Thyroid gland (tissue), 4 donors: ENCODE measurements around the gene CLEC4E.
"Not testable (repeated sequence)": the region's sequence is repeated elsewhere in the genome, so short reads cannot be mapped to it uniquely, and the experiment has no call there.

Source experiments
- POLR2A ChIP-seq, 2 donors: fragments of 450-650 bp; IDR thresholded peaks; one replicate each; pipeline ENCODE4 v1.6.1; 2017; ENCODE audit warnings: antibody characterized with exemption in 2 of 2, mild to moderate bottlenecking in 2 of 2, moderate library complexity in 1 of 2
- TF ChIP-seq, protein P1 (sequence below), 6 experiments: fragments of 200-600 bp in 3 of 6; fragments of 450-650 bp in 3 of 6; sonication (generic) in 3 of 6; IDR thresholded peaks; one replicate each; pipeline ENCODE4 v1.5.1; 2016 to 2019; ENCODE audit warnings: antibody characterized with exemption in 6 of 6, mild to moderate bottlenecking in 2 of 6, inconsistent platforms in 1 of 6, moderate library complexity in 1 of 6

DNA sequence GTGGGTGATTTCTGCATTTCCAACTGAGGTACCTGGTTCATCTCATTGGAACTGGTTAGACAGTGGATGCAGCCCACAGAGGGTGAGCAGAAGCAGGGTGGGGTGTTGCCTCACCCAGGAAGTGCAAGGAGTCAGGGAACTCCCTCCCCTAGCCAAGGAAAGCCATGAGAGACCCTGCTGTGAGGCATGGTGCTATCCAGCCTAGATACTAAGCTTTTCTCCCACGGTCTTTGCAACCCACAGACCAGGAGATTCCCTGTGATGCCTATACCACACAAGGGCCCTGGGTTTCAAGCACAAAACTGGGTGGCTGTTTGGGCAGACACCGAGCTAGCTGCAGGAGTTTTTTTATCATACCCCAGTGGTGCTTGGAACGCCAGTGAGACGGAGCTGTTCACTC, 45.0 kb downstream of the CLEC4E start:
- TF ChIP-seq, protein P1, sequence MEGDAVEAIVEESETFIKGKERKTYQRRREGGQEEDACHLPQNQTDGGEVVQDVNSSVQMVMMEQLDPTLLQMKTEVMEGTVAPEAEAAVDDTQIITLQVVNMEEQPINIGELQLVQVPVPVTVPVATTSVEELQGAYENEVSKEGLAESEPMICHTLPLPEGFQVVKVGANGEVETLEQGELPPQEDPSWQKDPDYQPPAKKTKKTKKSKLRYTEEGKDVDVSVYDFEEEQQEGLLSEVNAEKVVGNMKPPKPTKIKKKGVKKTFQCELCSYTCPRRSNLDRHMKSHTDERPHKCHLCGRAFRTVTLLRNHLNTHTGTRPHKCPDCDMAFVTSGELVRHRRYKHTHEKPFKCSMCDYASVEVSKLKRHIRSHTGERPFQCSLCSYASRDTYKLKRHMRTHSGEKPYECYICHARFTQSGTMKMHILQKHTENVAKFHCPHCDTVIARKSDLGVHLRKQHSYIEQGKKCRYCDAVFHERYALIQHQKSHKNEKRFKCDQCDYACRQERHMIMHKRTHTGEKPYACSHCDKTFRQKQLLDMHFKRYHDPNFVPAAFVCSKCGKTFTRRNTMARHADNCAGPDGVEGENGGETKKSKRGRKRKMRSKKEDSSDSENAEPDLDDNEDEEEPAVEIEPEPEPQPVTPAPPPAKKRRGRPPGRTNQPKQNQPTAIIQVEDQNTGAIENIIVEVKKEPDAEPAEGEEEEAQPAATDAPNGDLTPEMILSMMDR (IDR thresholded peaks at IDR 0.05), result not testable (repeated sequence)
- TF ChIP-seq POLR2A (IDR thresholded peaks at IDR 0.05), result not testable (repeated sequence)
